GM18858 (cell line): ENCODE data around the gene ZNF24.

Experiments
- ATAC-seq: cut with Tn5 transposase; IDR thresholded peaks from one replicate; pipeline ENCODE4 v1.9.1; 2021; ENCODE audit not compliant: unreplicated experiment

Gene ZNF24

DNA sequence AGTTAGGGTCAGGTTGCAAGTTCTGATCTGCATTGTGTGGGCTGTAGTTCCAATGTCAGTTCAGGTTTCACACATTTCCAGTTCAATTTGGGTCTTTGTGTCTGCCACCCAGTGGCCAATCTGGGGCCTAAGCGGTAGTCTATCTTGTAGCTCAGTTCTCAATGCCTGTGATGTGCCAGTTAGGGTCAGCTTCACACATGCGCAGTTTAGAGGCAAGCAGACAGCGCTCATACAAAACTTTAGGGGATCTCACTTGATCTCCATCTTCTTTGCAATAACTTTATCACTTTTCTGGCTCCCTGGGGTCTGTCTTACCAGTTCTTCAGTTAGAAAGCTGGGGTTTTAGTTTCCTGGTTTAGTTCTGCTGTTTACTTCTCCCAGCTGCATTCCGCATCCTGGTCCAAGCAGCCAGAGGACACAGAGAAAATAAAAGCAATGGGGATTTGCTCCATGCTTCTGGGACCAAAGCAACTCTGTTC, 11.0 kb upstream of the ZNF24 start:
- ATAC-seq, result peak; percentile 100

DNA sequence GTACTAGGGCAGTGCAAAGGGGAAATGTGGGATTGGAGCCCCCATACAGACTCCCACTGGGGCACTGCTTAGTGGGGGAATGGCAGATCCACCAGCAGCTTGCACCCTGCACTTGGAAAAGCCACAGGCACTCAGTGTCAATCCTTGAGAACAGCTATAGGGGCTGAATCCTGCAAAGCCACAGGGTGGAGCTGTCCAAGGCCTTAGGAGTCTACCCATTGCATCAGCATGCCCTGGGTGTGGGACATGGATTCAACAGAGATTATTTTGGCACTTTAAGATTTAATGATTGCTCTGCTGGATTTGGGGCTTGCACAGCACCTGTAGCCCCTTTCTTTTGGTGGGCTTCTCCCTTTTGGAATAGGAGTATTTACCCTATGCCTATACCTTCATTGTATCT, 8.6 kb upstream of the ZNF24 start:
- no peak for ATAC-seq

- no peak for ATAC-seq
Measured at GRCh38 chr18:35352283-35352682, 8.1 kb upstream of the ZNF24 start.

DNA sequence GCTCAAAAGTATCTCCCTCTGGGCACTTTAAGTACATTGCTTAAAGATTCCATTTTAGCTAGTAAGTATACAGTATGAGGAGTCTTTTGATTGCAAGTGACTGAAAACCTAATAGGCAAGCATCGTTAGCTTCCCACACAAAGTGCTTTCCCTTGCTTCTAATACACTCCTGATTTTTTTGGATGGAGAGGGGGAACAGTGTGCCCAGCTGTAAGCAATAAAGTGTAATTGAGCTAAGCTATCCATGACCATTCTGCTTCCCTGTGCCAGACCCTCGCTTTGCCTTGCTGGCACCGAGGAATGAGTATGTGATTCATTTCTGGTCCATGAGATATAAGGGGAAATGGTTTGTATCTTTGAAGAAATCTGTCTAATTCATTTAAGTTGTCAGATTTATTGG, 3.8 kb upstream of the ZNF24 start:
- no peak for ATAC-seq

GRCh38 chr18:35345950-35346349, 1.7 kb upstream of the ZNF24 start:
- no peak for ATAC-seq

DNA sequence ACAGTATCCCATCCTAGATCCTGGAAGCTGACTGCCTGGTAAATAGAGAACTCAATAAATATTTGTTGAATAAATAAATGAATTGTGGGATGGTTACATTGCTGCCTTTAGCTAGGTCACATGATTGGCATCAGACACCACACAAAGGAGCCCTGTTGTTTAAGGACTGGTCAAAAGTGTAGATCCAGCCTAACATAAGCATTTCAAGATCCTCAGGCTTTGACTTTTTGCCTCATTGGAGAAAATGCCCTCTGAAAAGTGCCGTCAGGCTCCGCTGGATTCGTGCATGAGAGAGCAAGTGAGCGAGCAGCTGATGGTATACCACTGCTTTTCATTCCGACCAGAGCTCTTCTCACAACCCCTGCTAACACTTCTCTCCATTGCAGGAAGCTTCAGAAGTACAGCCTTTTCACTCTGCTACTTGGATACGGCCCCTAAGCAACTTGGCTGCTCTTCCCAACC, 1.3 kb upstream of the ZNF24 start:
- ATAC-seq, result no peak

GRCh38 chr18:35344736-35345459, 678 bp upstream of the ZNF24 start:
- peak; percentile 7 for ATAC-seq

DNA sequence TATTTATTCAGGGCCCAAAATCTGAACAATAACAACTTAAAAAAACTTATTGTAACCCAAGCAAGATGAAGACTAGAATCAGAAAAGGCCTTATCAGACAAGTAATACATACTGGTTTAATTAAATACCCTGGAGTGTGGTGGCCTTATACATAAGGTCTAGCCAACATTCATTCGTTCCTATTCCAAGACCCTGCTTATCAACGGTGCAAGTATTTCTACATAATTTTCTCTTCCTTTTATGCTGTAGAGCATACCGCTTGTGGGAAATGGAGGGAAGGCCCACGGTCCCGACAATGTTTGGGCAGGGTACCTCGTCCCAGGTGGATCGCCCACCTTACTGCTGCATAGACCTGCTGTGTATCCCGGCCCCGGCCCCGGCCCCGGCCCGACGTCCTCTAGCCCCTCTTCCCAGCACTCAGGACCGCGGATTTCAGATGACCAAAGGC, 708 bp downstream of the ZNF24 start:
- no peak for ATAC-seq

GRCh38 chr18:35337286-35337685, 6.9 kb downstream of the ZNF24 start:
- no peak for ATAC-seq

GRCh38 chr18:35335866-35336265, 8.4 kb downstream of the ZNF24 start:
- ATAC-seq, result no peak

GRCh38 chr18:35334821-35335220, 9.4 kb downstream of the ZNF24 start:
- ATAC-seq, result no peak

GRCh38 chr18:35334212-35334611, 10.0 kb downstream of the ZNF24 start:
- no peak for ATAC-seq

- ATAC-seq, result no peak
Measured at GRCh38 chr18:35331367-35332087, 12.7 kb downstream of the ZNF24 start.

DNA sequence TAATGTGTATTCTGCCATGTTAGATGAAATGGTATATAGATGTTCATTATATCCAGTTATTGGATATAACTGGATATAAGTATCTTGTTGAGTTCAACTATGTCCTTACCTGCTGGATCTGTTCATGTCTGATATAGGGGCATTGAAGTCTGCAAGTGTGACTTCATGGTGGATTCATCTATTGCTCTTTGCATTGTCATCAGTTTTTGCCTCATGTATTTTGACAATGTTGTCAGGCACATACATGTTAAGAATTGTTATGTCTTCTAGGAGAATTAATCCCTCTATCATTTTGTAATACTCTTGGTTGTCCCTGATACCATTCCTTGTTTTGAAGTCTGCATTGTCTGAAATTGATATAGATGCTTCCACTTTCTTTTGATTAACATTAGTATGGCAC, 15.4 kb downstream of the ZNF24 start:
- ATAC-seq, result no peak

- no peak for ATAC-seq
Measured at GRCh38 chr18:35326695-35327387, 17.4 kb downstream of the ZNF24 start.

DNA sequence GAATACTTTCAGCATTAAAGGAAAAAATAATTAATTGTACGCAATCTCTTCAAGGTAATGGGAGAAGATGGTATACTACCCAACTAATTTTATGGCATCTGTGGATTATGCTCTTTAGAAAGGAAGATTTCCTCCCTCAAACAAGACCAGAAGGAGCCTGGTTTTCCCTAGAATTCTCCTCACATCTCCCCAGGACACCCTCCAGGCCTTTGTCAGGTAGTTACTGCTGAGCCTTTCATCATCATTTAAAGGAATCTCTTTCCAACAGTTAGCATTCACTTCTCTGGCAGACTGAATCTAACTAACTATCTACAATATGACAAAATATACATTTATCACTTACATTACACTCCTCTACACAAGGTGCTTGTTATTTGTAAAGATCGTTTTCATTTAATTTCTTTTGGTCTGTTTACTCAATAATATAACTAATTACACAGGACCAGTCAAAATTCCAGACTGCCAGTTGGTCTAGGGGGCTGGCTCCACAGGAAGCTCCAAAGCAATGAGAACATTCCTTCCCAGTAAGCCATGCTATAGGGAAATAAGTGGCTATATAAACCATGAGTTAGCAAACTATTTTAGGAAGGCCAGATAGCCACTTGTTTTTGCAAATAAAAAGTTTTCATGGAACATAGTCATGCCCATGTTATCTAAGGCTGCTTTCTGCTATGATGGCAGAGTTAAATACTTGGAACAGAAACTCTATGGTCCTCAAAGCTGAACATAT, 19.1 kb downstream of the ZNF24 start:
- ATAC-seq, result no peak

- ATAC-seq, result no peak
Measured at GRCh38 chr18:35322486-35323458, 21.4 kb downstream of the ZNF24 start.

GRCh38 chr18:35311496-35311895, 32.7 kb downstream of the ZNF24 start:
- no peak for ATAC-seq

GRCh38 chr18:35306588-35307250, 37.5 kb downstream of the ZNF24 start:
- no peak for ATAC-seq
